HUDEP-2 (cell line): ENCODE results near the gene MAPKAPK3.

ENCODE experiments used
- DNase-seq, 76 experiments: peaks; one replicate each; lab custom pipeline; 2025; ENCODE audit not compliant: unreplicated experiment in 76 of 76; lab: John Stamatoyannopoulos, UW

The MAPKAPK3 gene

DNA sequence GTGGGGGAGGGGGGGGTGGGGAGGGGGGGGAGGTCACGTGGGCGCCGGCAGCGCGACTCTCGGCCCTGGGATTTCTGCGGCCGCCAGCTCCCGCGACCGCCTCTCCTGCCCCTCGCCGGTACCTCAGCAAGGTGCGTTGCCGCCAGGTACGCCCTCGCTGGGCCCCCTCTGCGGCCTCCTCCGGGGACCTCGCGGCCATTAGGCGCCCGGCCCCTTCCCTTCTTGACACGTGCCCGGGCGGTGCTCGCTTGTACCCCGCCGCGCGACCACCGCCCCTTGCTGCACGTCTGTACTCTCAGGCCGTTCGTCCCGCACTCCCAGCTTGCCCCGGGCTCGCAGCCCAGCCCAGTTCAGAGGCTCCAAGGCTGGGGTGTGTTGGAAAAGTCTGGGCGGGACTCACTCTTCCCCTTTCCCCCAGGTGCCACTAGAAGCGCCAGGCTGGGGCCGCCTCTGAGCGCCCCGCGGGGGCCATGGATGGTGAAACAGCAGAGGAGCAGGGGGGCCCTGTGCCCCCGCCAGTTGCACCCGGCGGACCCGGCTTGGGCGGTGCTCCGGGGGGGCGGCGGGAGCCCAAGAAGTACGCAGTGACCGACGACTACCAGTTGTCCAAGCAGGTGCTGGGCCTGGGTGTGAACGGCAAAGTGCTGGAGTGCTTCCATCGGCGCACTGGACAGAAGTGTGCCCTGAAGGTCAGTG lies at the start of gene MAPKAPK3:
Gene MAPKAPK3, plus strand, starts transcription at position 56 of the 696 bp plus-strand sequence. Its CDS starts 415 bp downstream, at position 471.
- DNase-seq, result peak in 9 of 76 experiments; percentile 27 to 64 (median 37)

DNA sequence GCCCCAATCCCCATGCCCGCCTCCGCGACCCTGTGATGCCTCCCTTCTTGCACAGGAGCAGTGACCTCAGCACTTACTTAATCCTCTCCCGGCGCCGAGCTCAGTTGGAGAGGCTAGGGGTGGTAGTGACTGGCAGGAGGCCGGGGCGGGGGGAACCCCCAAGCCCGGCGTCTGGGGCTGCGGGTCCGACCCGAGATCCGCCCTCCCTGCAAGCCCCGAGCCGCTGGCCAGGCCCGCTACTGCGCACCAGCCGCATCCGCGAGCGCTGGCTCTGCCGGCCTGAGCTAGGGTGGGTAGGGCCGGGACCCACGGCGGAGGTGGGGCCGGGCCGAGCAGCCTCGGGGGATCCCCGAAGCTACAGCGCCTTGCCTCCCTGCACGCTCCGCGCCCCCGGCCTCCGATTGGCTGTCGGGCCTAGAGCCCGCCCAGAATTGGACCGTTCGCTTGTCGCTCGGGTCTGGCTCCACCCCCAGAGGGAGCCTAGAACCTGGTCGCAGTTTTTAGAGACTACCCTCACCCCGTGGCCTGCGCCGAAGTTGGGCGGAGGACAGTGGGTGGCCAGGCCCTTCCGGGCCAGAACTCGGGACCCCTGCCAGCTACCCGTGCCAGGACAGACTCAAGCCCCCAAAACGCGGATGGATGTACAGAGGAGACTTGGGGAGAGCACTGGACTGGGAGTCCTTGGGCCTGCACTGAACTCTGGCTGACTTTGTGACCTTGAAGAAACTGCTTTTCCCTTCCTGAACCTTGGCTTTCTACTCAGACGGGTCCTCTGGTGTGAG lies 49.4 kb upstream of the MAPKAPK3 start, which contains the start of gene C3orf18:
Gene C3orf18, minus strand, starts transcription at position 362 of the 782 bp plus-strand sequence. CDS start 2,048 bp downstream, outside the sequence.
- peak in 74 of 76 experiments; percentile 26 to 91 (median 81) for DNase-seq

- peak in 75 of 76 experiments; percentile 15 to 98 (median 91) for DNase-seq
Observed at GRCh38 chr3:50568947-50569749, 47.8 kb upstream of the MAPKAPK3 start, which contains the start of gene HEMK1. HEMK1 (plus strand) TSS chr3:50569522; CDS start chr3:50571105, 1,583 bp downstream.

DNA sequence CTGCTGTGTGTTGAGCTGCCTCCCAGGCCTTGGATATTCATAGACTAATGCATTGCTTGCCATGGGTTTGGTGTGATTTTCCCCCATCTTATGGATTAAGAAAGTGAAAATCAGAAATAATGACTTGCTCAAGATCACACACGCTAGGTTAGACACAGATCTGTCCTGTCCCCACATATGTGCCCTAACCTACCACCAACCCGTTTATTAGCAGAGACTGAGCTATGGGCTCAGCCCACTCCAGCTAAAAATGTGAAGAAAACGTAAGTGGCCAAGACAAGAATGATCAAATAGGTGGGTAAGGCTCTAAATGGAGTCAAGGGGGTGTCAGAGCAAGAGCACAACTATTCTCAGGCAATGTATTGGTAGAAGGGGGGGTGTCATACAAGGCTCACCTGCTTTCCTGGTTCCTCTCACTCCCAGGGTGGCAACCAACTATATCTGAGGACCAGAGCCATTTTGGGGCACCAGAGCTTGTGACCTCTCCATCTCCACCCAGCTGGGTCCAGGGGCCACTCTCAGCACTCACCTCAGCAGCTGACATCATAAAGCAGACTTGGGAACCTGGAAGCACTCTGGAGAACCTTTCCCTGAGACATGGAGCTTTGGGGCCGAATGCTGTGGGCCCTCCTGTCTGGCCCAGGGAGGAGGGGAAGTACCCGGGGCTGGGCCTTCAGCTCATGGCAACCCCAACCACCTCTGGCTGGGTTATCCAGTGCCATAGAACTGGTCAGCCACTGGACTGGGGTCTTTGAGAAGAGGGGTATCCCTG lies 46.3 kb upstream of the MAPKAPK3 start:
- DNase-seq, result no peak

GRCh38 chr3:50571486-50571885 lies 45.5 kb upstream of the MAPKAPK3 start:
- peak in 1 of 76 experiments; percentile 36 for DNase-seq

DNA sequence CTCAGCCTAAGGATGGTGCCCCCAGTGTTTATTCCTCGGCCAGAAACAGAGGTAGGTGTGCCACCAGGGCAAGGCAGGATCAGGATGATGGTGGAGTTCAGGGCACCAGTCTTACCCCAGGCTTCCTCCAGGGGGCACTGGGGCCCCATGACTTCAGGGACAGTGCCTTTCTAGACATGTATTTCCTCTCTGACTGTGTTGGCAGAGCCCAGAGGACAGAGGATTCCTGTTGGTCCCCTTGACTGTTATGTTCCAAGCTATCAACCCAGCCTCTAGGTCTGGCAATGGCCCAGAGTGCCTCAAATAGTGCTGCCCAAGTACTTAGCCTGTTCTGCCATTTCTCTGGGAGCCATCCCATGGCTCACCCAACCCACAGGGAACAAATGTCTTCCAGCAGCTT lies 44.8 kb upstream of the MAPKAPK3 start:
- DNase-seq, result peak in 72 of 76 experiments; percentile 16 to 89 (median 70)

DNA sequence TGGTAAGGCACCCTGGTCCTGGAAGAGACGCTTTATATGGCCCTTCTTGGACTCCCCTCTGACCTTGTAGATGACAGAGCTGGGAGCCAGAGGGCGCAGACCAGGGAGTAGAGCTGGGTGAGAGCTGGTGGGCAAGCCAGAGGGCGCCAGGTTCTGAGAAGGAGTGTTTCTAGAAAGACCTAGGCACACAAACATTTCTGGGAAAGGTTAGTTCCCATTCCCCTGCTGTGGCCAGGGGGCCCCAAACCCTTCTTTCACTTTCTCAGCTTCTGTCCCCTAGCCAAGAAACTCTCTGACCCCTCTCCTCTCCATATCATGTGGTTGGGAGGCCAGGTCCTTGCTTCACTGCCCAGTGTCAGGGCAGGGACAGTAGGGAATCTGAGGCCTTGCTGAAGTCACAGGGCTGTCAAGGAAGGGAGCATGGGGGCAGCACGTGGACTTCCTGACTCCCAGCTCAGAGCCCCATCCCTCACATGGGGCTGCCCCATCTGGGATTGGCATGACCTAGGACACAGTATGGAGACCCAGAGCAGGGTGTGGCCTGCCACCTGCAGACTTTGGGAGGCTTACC lies 44.1 kb upstream of the MAPKAPK3 start:
- peak in 6 of 76 experiments; percentile 33 to 54 (median 37) for DNase-seq

- peak in 5 of 76 experiments; percentile 11 to 23 (median 13) for DNase-seq
Observed at GRCh38 chr3:50573566-50574443, 43.1 kb upstream of the MAPKAPK3 start.

DNA sequence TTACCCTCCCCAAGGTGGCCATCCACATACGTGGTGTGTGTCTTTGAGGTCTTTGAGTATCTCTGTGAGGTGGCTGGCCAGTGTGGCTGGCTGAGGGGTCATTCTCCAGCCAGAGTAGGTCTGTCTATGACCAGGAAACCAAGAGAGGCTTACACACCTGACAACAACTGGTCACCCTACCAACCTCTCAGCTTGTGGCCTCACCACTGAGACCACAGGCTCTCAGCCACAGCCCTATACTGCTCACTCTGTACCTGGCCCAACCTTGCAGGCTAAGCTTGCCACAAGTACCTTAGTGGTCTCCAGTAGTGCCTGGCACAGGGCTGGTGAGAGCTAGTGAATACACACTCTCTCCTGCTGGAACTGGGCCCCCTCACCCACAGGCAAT lies 42.5 kb upstream of the MAPKAPK3 start:
- no peak for DNase-seq

DNA sequence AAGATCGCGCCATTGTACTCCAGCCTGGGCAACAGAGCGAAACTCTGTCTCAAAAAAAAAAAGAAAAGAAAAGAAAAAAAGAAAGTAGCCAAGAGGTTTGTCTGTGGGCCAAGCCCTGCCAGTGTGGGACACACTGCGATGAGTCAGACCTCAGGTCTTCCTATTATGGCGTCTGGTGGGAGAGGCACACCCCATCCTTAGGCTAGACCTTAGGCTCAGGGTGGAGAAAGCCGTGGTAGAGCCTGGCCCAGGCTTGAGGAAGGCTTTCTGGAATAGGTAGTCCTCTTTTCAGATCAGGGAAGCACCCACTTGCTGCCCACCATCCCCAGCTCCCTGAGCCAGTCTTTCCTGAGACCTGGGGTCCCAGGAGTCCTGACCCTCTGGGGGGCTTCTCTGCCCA lies 41.6 kb upstream of the MAPKAPK3 start:
- DNase-seq, result peak in 2 of 76 experiments; percentile 7 to 10

- no peak for DNase-seq
Observed at GRCh38 chr3:50577348-50577747, 39.6 kb upstream of the MAPKAPK3 start.

DNA sequence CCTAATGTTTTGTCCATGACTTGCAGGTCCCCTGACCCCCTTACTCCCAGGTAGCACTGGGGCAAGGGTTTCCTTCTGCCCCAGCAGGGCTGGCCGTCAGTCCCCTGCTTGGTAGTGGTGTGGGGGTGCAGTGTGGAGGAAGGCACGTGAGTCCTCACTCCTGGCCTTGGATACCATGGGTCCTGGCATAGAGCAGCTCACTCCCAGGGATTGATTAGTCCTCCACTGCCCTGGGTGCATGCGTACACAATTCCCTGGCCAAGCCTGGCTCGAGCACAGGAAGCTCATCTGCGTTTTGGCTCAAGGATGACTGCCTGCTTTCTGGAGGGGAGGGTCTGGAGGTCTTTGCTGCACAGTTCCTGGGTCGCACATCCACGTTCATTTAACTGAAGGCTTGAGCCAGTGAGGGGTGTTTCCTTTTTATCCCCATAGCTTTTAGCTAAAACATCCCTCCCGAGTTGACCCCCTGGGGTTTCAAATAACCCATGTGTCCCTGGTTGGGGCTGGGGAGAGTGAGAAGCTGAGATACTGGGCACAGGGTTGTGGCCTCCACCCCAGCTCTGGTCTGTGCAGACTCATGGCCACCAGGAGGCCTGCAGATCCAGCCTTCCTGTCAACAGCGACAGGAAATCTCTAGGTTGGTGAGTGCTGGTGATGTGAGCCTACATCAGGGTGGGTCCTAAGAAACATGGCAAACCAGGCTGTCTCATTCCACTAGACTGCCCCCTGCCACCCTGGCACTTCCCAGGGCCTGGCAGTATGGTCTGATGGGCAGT lies 36.1 kb upstream of the MAPKAPK3 start:
- DNase-seq, result peak in 1 of 76 experiments; percentile 24

DNA sequence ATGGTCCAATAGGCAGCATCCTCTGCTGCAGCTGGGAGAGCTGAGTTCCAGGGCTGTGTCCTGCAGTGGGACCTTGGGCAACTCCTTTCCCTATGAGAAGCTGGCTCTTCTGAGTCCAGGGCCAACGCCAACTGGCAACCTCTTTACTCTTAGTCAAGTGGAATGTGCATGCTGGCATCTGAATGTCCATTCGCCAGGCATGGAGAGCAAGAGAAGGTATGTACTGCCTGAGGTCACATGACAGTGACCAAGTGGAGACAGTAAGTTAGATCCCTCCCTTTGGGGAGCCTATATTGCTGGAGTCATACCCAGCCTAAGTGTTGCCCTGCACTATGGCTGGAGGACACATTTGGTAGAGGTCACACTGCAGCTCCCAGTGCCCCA lies 35.5 kb upstream of the MAPKAPK3 start:
- no peak for DNase-seq

DNA sequence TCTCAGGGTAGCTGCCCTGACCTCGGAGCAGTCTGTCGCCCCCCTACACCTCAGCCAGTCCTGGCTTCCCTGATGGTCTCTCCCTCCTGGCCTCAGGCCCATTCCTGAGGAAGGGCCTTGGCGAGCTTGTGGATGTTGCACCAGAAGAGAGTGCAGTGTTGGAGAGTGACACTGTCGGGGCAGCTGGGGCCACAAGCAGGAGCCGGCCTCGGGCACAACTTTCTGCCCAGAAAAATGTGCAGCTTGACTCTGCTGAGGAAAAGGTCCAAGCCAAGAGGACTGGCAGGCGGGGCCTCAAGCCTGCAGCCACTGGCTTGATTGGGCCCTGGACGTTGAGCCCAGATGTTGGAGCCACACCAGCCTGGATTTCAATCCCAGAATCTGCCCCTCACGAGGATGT lies 34.9 kb upstream of the MAPKAPK3 start:
- no peak for DNase-seq

- DNase-seq, result no peak
Observed at GRCh38 chr3:50583897-50584296, 33.1 kb upstream of the MAPKAPK3 start.

DNA sequence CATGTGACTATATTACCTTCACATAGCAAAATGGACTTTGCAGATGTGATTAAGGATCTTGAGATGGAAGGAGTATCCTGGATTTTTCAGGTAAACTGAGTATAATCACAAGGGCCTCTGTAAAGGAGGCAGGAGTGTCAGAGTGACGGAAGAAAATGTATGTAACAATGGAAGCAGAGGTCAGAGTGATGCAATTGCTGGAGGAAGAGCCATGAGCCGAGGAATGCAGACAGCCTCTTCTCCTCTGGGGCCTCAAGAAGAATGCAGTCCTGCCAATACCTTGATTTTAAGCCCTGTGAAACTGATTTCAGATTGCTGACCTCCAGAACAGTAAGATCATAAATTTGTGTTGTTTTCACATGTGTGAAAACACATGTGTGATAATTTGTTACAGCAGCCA lies 32.6 kb upstream of the MAPKAPK3 start:
- DNase-seq, result no peak

DNA sequence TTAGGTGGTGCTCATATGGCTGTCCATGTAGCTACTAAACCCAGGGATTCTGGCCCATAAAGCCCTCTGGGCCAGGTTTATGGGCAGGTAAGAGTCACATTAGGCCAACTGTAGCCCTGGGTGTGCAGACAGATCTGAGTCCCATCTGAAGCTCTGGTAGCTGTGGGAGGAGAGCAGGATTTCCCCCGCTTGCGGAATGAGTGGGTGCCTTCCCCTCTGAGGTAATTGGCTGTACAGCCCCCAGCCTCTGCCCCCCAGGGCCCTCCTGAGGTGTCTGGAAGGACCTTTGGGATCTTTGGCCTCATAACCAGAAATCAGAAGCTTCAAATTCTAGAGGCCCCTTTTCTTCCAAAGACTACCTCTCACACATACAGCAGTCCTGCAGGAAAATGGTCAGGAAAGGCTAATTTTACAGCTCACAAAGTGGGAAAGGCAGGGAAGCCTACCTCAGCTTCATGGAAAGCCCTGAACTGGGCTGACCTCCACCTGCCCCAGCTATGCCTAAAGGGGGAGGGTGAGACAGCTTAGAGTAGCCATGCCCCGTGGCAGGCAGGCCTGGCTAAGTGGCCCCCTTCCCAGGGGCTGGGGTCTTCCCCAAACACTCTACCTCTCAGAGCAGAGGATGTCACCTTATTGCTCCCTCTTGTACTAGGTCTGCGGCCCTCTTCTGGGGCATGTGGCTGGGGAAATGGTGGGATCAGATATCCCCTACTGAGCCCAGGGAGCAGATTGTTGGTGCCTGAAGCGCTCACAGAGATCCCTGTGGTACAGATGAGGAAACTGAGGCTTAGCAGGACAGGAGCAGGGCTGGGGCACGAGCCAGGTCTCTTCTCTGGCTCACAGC lies 30.8 kb upstream of the MAPKAPK3 start:
- no peak for DNase-seq
